Thoracic aorta (tissue), 2 donors: ENCODE data around the gene EPHB2. TPM values are rescaled to one million over a fixed set of nuclear protein-coding genes. Genes with fewer than 3 reads are reported as not detected.

Experiments
- ATAC-seq: fragments of 150-250 bp; one replicate; pipeline ENCODE4 v1.8.0; 2017; ENCODE audit warnings: low read depth; ENCODE audit not compliant: insufficient number of reproducible peaks, low FRiP score
- DNase-seq: peaks from one replicate; pipeline ENCODE4 v3.0.0-alpha.2; 2020; ENCODE audit warnings: low spot score
- H3K27ac ChIP-seq, 2 donors: fragments of 200-600 bp; sonication (generic); 1 replicate in 1 of 2; 2 replicates in 1 of 2; pipeline ENCODE4 v1.5.1; 2016; ENCODE audit warnings: mild to moderate bottlenecking in 2 of 2, moderate library complexity in 2 of 2
- H3K27me3 ChIP-seq: fragments of 200-600 bp; sonication (generic); replicated peaks from 2 replicates; pipeline ENCODE4 v1.6.0; 2016; ENCODE audit warnings: mild to moderate bottlenecking; ENCODE audit not compliant: insufficient read depth
- H3K36me3 ChIP-seq: fragments of 200-600 bp; sonication (generic); one replicate; pipeline ENCODE4 v1.5.1; 2016
- H3K4me1 ChIP-seq, 2 donors: fragments of 200-600 bp; sonication (generic); 1 replicate in 1 of 2; 2 replicates in 1 of 2; pipeline versions ENCODE4 v1.5.1 to v1.6.0; 2016; ENCODE audit warnings: low read depth in 2 of 2, mild to moderate bottlenecking in 1 of 2; ENCODE audit not compliant: control insufficient read depth in 1 of 2
- H3K4me3 ChIP-seq: fragments of 200-600 bp; sonication (generic); 2 replicates; pipeline ENCODE4 v1.5.1; 2016; ENCODE audit warnings: mild to moderate bottlenecking
- H3K9me3 ChIP-seq: fragments of 200-600 bp; sonication (generic); 2 replicates; pipeline ENCODE4 v1.5.1; 2016
- CTCF ChIP-seq: fragments of 200-600 bp; sonication (generic); IDR thresholded peaks from one replicate; pipeline ENCODE4 v1.5.1; 2019; ENCODE audit warnings: antibody characterized with exemption
- total RNA-seq, 2 donors: library from RNA; depleted of rRNA; stranded (reverse); fragments of >200 nt; gene quantifications; one replicate each; pipeline versions ENCODE4 v1.1.0 to v1.2.3, GENCODE V29; 2016

EPHB2 gene
- total RNA-seq, 2 donors from 2014 or later = 9.3 to 10.0 TPM

- DNase-seq (no peak), ATAC-seq (no peak)
- TF ChIP-seq CTCF = no peak
- Histone ChIP-seq H3K27ac (no peak overlapping the region), H3K4me1 (no peaks in the 10 kb centered on the region), H3K9me3 (no peaks in the 10 kb centered on the region), H3K27me3 (no peaks in the 10 kb centered on the region), H3K4me3 (no peak overlapping the region), H3K36me3 (no peaks in the 10 kb centered on the region)
Observed at GRCh38 chr1:22800629-22801028, 90.0 kb downstream of the EPHB2 start.

GRCh38 chr1:22801347-22801746, 90.7 kb downstream of the EPHB2 start:
- no peaks in the 10 kb centered on the region for H3K36me3 ChIP-seq
- no peaks in the 10 kb centered on the region for H3K9me3 ChIP-seq
- DNase-seq (no peak), ATAC-seq (no peak)
- H3K27ac ChIP-seq = no peak overlapping the region
- no peaks in the 10 kb centered on the region for H3K4me1 ChIP-seq
- H3K27me3 ChIP-seq = no peaks in the 10 kb centered on the region
- H3K4me3 ChIP-seq = no peak overlapping the region
- TF ChIP-seq CTCF = no peak

- H3K36me3 ChIP-seq = no peaks in the 10 kb centered on the region
- ATAC-seq = no peak
- no peak for TF ChIP-seq CTCF
- no peaks in the 10 kb centered on the region for H3K4me1 ChIP-seq
- no peak for DNase-seq
- H3K27me3 ChIP-seq = no peaks in the 10 kb centered on the region
- no peaks in the 10 kb centered on the region for H3K9me3 ChIP-seq
- no peak overlapping the region for H3K4me3 ChIP-seq
- no peak overlapping the region for H3K27ac ChIP-seq
Observed at GRCh38 chr1:22801761-22802160, 91.1 kb downstream of the EPHB2 start.

GRCh38 chr1:22803833-22804232, 93.2 kb downstream of the EPHB2 start:
- H3K9me3 ChIP-seq = no peaks in the 10 kb centered on the region
- H3K36me3 ChIP-seq = no peaks in the 10 kb centered on the region
- H3K27ac ChIP-seq = no peak overlapping the region
- DNase-seq (no peak), ATAC-seq (no peak)
- no peak for TF ChIP-seq CTCF
- H3K27me3 ChIP-seq = no peaks in the 10 kb centered on the region
- no peak overlapping the region for H3K4me3 ChIP-seq
- H3K4me1 ChIP-seq = peaks cover 2 to 14% of the 10 kb centered on the region in 2 donors

- no peaks in the 10 kb centered on the region for H3K27me3 ChIP-seq
- no peak for TF ChIP-seq CTCF
- ATAC-seq = no peak
- no peaks in the 10 kb centered on the region for H3K36me3 ChIP-seq
- no peak for DNase-seq
- peaks cover 6 to 19% of the 10 kb centered on the region in 2 donors for H3K4me1 ChIP-seq
- H3K4me3 ChIP-seq = no peak overlapping the region
- no peaks in the 10 kb centered on the region for H3K9me3 ChIP-seq
- no peak overlapping the region for H3K27ac ChIP-seq
Observed at GRCh38 chr1:22804406-22804805, 93.8 kb downstream of the EPHB2 start.
